Left lobe of liver (tissue), 2 donors: ENCODE measurements around the gene SLC22A23. TPM values are rescaled to one million over a fixed set of nuclear protein-coding genes. Genes with fewer than 3 reads are reported as not detected.

Experiments used
- ATAC-seq: fragments of 200-7000 bp; cut with Tn5 transposase; one replicate; pipeline ENCODE4 v1.9.1; 2020; ENCODE audit warnings: mild to moderate bottlenecking, moderate library complexity
- DNase-seq: peaks from one replicate; pipeline ENCODE4 v3.0.0-alpha.2; 2020; ENCODE audit warnings: low spot score
- total RNA-seq: library from RNA; stranded (reverse); gene quantifications from one replicate; pipeline ENCODE4 v1.2.1, GENCODE V29; 2021
- donor health status: DM: no; HTN: no; CAD: no; lungs with moderate emphysema.
- donor health status: DM: no; HTN: yes; CAD: no.

SLC22A23 gene
- total RNA-seq, 1 donor from 2014 or later: 16.9 TPM

DNA sequence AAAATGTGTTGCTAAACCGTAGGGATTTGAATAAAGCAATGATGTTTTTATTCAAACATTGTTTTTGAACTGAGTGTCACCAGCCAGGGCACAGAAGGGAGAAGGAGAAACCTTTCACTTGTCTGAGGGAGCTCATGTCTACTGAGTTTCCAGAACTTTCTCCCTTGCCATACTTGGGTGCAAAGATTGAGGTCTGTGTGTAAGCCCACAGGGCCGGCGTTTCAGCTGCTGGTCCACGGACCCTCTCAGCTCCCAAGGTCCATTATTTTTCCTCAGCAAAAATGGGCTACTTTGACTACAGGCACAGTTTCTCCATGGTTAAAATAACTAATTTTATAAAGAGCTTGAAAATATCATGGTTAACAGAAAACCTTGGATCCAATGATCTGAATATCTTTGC, 165.5 kb downstream of the SLC22A23 start:
- ATAC-seq (no peak), DNase-seq (no peak)

DNA sequence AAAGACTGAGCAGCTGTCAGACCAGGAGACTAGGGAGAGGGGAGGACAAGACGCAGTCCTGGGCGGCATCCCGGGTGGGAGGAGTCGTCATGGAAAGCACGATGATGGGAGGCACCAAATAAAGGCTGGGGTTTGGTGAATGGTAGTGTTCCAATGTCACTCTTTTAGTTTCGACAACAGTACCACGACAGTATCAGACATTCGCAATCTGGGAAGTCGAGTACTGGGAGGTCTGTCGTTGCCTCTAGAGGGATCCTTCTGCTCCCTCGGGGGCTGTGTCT, 166.0 kb downstream of the SLC22A23 start:
- DNase-seq (no peak), ATAC-seq (no peak)

DNA sequence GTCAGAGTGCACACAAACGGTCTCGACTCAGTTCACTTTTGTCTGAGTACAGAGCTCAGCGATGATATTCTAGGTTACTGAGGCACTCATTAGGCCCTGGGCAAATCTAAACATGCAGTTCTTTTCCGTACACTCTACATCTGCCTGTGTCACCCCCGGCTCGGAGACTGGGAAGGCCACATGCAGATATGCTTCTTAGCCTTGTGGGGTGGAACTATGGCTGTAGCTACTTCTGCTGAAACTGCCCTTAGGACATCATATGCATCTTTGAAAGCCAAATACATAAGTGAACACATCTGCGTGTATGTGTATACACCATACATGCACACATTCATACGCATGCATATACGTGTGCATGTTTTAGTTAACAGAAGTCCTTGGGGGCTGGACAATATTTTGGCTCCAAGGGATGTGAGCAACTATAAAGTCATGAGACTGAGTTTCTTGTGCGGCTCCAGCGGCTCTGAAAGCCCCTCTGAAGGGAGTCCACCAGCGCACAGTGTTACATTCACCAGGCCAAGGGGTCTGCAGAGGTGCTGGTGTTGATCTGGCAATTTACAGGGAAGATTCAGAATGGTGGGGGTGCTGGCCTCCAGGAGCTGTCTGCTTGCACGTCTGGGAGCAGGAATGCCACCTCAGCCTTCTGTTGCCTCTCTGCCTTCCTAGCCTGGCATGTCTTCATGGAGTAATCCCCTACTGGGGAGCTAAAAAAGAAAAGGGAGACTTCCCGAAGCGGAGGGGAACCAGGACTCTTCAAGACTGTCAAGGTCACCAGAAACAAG, 166.5 kb downstream of the SLC22A23 start:
- no peak for DNase-seq
- ATAC-seq: no peak

DNA sequence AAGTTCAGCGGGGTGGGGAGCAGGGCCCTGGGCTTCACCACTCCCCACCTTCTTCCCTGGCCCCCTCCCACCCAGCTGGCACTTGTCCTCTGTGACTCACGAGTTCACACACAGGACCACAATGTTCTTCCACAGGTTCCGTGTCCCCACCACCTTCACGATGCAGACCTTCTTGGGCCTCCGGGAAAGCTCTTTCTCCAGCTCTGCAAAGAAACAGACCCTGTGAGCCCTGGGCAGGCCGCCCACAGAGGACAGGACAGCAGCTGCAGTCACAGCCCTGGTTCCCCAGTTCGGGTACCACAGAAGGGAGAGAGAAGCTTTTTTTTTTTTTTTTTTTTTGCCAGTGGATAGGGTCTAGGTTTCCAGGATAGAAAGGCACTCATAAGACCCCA, 167.2 kb downstream of the SLC22A23 start:
- no peak for ATAC-seq
- no peak for DNase-seq

DNA sequence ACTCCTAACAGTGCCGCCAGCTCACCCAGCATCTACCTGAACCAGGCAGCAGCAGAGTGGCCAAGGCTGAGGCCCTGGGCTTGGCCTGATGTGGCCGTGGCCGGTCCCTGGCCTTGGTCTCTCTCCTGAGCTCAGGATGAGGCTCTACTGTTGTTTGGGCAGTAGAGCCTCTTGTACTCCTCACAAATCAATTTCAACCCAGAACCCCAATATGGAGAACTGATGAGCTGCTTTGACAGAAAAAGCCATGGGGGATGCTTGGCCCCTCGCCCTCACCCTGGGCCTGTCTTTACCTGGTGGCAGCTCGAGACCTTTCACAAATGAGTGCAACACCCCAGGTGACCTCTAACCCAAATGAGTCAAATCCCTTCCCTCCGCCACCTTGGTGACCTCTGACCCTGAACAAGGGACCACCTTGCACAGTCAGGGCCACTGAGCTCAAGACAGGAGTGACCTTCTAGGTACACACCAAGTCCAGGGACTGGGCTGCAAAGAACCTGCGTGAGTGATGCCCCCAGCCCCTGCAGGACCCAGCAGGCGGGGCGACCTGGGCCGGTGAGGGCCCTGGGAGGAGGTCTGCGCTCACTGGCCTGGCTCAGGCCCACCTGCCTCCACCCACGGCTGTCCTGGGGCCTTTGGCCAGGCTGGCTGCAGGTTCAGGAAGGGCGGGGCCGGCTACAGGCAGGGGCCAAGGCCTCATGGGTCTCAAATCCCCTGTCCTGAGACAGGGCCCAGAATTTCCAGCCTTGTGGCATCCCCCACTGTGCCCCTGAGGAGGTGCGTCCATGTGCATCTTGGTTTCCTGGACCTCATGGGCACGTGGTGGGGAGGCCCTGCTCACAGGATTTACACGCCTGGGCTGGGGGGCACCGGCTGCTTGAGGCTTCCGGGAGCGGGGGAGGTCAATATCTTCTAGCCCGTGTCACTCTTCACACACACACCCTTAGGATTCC, 167.9 kb downstream of the SLC22A23 start:
- ATAC-seq: no peak

DNA sequence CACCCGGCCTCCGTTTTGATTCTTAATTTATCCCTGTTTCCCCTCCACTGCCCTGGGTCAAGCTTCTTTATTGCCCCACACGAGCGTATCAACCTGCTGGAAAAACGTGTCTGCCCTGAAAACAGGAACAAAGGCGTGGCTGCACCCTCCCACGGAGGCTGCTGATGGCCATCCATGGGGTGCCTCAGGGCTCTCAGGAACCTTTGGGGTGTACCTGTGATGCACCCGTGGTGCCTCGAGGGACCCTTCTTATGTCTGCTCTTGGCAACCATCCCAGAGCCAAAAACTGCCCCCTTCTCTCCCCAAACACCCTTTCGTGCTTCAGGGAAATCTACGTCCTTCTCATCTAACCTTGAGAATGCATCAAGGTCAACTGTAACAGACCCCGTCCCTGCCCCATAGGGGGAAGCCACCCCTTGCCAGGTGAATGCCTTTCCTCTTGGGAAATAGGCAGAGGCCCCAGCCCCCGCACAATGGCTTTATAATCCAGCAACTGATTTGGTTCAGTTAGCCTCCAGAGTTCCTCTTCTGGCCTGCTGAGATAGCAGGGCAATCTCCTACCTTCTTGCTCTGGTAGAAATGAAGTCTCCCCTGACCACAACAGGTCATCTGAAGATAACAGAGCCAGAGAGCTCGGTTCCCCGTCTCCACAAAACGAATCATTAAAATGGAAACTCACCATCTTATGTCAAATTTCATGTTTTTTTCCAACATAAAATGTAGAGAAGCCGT, 168.7 kb downstream of the SLC22A23 start:
- no peak for DNase-seq
- ATAC-seq: no peak

More for the DNA sequence above, 167.9 kb downstream of the SLC22A23 start:
- no peak for DNase-seq

DNA sequence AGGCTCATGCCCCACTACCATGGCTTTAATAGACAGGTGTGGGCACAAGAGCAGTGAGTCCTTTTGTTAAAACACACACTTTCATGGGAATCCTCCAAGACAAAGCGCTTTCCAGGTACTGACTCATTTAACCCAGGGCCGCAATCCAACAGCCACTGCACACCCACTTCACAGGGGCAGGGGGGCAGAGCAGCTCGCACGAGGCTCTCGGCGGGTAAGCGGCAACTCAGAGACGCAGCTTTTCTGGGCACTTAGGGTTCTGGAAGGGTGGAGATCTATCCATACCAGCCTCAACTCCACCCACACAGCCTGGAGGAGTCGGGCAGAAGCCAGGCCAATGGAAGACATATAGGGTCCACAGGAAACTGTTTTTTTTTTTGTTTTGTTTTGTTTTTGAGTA, 169.5 kb downstream of the SLC22A23 start:
- no peak for ATAC-seq
- no peak for DNase-seq

DNA sequence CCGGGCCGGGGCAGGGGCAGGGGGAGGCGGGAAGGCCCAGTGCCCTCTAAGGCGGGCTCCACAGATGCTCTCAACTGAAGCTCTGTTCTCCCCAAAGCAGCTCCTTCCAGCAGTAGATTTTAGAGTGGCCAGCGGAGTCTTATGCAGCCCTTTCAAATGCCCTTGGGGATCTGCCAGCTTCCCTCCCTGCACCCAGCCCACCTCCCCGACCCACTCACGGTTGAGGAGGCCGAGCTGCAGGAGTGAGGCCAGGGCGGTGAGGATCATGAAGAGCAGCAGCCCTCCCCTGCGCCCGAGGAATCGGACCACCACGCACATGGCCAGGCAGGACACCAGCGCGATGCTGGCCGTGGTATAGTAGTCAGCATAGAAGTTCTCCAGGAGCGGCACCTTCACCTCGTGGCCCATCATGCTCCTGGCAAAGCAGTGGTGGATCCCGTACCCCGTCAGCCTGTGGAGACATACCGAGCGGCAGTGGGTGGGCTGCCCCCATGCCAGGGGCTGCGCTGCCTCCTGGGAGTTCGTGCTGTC, 170.1 kb downstream of the SLC22A23 start:
- no peak for ATAC-seq
- DNase-seq: no peak

DNA sequence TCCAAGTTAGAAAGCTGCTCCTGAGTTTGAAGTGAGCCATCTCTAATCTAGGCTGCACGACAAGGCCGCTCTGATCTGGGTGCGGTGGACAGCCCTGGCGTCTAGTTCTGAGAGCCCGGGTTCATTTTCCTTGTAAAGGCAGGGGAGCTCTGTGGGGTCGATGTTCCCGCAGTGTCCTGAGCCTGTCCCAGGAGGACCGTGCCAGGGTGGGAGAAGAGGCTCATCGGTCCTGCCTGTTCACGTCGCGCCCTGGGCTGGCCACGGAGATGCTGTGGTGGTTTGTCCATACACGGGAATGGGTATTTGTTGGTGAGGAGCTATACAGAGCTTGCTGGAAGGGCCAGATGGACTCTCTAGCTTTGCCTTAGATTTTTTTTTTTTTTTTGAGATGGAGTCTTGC, 171.1 kb downstream of the SLC22A23 start:
- no peak for ATAC-seq
- no peak for DNase-seq

DNA sequence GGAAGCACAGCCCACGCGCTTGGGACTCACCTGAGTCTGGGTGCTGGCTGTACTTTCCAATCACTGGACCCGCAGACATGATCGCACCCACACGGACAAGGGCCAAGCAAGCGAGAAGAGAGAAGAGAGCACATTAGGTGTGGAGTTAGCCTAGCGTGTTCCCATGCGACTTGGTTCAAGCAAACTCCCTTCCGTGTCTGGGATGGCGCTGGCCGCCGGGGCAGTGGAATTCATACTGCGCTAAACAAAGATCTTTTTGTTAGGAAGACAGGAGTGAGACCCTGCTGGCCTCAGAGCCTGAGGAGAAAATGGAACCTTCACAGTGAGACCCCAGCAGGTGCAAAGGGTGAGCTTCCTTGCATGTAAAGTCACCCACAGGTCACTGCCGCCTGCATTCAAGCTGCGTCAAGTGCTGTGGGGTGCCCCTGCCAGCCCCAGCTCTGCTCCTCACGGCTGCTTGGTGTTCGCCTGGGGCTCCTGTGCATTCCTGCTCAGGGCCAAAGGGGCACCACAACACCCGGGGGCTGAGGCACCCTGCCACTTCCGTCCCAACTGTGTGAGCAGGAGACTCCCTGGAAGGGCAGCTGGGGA, 171.7 kb downstream of the SLC22A23 start:
- no peak for ATAC-seq
- DNase-seq: no peak

DNA sequence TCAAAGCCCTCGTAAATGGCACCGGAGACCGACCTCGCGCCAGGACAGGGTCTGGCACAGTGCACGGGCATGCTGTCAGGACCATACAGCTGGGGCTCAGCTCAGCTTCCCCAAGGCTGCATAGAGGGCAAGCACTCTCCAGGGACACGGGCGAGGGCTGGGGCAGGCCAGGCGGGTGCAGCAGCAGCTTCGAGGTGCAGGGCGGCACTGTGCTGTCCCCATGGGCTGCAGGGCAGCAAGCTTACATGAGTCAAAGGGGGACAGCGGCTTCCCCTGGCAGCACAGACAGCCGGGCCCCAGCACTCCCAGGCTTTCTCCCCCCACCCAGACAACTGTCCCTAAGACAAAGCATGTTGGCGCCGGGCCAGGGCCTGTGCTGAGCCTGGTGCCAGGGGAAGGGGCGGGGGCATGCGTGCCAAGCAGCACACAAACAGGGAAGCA, 172.4 kb downstream of the SLC22A23 start:
- ATAC-seq: no peak

DNA sequence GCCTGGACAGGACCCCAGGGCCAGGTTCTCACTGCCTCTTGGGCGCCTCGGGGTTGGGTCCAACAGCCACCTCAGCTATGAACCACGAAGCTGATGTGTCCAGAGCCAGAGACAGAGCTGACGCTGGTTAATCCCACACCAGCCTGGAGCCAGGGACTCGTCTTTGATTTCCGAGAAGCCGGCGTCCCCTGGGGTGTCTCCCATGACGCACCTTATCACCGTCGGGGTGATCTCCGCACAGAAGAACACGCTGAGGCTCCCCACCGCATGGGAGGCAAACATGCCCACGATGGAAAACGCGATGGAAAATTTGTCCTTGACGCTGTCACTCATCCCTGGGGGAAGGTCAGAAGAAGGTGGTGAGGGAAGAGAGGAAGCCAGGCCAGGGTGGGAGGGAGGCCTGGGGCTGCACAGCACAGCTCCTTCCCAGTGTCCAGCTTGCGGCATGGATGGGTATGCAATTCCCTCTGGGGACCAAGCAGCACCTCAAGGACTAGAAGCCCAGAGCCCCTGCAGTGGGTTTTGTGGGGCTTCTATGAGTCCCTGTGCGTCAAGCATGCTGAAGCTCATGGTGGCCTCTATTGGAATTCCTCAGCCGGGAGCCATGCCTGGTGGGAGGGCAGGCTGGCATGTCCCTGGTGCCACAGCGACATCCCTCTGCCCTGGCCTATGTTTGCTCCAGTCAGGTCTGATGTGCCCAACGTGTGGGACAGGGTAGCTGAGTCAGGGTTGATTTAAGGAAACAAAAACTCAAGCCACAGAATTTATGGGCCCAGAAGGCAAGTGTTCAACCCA, 173.0 kb downstream of the SLC22A23 start:
- ATAC-seq: no peak
- no peak for DNase-seq

More for the DNA sequence above, 172.4 kb downstream of the SLC22A23 start:
- DNase-seq: no peak

DNA sequence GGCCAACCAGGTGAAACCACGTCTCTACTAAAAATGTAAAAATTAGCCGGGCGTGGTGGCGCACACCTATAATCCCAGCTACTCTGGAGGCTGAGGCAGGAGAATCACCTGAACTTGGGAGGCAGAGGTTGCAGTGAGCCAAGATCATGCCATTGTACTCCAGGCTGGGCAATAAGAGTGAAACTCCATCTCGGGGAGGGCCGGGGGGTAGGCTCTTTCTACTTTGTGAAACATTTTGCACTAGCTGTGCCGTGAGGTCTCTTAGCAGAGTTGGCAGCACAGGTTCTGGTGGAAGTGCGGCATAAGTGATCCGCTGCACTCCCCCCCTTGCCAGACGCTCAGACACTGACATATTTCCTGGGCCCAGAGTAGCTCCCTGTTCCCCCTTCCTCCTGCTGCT, 173.6 kb downstream of the SLC22A23 start:
- no peak for ATAC-seq
- no peak for DNase-seq

DNA sequence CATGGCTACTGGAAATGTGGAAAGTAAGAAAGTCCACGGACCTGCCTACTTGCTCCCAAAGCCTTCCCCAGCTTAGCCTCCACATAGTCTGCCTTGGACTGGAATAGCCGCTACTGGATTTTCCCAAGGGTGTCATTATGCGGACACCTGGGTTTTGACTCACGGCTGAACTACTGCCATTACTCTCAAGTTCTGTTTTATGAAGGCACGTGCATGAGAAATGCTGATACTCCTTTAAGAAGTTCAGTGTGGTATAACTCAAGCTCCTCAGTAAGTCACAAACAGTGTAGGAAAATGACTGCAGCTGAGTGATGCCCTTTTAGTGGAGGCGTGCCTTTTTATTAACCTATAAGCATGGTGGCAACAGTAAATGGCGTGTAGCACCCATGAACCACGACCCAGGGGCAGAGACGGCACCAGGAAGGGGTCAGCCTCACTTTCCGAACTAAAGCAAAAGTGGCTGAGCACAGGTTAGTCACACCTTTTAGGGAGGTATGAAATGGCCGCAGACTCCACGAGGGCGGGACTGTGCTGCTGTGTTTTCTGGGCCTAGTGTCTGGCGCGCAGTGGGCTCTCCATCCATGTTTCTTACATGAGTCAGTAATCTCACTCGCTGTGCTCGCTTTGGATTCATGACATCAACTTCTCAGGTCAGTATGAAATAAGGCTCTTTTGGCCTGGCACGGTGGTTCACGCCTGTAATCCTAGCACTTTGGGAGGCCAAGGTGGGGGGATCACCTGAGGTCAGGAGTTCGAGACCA, 174.2 kb downstream of the SLC22A23 start:
- ATAC-seq (no peak), DNase-seq (no peak)

DNA sequence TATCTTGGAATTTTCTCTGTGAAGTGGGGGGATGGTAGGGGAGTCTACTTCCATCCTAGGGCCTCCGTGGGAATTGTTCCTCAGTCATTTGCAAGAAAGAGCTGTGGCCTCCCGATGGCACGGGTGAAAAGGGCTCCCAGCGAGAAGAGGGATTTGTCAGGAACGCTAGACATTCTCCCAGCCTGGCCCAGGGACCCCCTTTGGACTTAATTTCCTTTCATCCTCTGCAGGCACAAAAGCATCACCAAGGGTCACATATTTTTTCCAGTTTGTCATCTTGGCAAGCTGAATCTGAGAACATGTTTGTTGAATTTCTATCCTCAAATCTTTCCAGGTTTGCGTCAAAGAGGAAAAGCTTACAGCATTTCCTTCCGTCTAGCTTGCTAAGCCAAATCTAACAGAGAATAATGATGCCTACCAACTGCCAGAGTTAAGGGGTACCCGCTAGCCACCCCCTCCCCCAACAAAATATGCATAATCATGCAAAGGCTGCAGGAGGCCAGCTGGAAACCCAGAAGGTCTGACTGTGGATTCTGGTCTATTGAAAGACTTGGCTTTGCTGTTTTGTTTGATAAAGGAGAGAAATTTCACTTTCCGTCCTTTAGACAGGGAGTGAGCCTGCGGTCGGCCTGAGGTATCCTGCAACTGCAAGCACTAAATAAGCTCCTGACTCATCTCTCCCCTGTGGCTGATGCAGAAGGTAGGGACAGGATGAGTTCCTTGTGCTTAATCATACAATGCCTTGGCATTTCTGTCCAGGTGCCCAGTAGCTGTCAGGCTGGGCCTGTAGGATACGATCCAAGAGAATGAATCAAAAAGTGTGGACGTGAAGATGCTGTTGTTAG, 175.0 kb downstream of the SLC22A23 start:
- no peak for DNase-seq
- ATAC-seq: no peak

DNA sequence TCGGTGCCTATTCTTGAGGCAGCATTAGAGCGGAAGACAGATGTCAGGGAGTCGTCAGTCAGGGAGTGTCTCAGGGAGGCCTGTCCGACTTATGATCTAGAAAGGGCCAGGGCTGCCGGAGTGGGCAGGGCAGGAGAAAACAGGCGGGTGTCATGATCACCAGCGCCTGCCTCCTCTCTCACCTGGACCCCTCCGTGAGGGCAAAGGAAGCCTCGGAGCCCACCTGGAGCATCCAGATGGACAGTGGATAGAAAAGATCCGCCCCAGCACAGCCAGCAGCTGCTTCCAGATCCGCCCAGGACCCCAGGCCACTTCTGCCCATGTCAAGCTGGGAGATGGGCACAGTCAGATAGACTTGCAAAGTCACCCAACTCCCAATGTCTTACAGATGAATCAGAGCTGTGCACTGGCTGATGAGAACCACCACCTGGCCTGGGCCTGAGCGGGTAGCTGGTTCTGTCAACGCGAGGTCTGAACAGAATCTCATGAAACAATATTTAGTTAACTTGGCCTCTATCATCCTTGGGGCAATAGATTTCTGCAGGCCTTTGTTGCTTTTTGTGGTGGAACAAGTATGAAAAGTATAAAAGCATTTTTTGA, 175.9 kb downstream of the SLC22A23 start:
- no peak for DNase-seq
- ATAC-seq: no peak

DNA sequence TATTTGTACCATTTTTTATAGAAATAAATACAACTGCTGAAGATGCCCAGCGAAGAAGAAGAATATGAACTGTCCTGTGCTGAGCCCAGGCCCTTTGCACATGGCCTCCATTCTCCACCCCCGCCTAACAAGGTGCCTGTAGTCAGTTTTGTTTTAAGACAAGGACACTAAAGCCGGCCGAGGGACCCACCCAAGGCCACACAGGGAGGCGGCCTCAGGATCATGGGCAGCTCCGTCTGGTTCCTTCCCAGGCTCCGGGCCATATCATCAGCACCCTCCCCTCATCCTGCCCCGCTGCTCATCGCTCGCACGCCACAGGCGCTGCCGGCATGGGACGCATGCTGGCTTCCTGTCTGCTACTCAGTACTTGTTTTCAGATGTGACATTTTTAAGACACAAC, 176.8 kb downstream of the SLC22A23 start:
- ATAC-seq: peak; percentile 3
- DNase-seq: no peak

DNA sequence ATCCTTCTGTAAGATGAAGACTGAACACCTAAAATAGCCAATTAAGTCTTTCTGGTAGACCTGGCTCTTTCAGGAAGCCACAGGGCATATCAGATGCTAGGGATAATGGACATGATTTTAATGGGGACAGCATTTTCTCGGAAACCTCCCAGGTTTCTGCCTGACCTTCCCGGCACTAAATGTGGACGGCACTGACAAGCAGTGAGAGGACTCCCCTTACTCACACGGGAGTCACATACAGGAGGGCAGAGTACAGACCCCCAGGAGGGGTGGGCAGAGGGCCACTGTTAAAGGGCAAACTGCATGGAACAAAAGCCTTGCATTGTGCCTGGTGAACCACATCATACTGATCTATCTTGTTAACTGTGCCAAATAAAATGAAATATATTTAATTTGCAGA, 178.2 kb downstream of the SLC22A23 start:
- no peak for DNase-seq
- no peak for ATAC-seq
